ENCODE results near the gene HECTD3.
A peak's percentile ranks its signal among the peaks of the same experiment; 100 is the strongest.
"Not testable (repeated sequence)": the region's sequence is repeated elsewhere in the genome, so short reads cannot be mapped to it uniquely, and the experiment has no call there.

The HECTD3 gene

DNA sequence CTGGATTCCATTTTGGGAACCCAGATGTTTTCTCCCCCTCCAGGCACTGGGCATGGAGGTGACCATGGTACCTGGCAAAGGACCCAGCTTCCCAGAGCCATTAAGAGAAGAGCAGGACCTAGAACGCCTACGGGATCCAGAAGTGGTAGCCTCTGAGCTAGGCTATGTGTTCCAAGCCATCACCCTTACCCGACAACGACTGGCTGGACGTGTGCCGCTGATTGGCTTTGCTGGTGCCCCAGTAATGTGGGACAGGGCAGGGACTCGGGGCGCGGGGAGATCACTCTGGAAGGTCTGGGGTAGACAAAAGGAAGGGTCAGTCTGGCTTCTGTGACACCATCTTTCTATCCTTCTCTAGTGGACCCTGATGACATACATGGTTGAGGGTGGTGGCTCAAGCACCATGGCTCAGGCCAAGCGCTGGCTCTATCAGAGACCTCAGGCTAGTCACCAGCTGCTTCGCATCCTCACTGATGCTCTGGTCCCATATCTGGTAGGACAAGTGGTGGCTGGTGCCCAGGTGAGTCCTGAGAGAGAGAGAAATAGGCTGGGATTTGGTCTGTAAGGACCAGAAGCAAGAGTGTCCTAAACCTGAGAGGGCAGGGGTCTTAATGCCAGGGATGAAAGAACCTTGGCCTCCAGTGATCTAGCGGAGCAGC lies 2.6 kb upstream of the HECTD3 start:
- no peak for DNase-seq

DNA sequence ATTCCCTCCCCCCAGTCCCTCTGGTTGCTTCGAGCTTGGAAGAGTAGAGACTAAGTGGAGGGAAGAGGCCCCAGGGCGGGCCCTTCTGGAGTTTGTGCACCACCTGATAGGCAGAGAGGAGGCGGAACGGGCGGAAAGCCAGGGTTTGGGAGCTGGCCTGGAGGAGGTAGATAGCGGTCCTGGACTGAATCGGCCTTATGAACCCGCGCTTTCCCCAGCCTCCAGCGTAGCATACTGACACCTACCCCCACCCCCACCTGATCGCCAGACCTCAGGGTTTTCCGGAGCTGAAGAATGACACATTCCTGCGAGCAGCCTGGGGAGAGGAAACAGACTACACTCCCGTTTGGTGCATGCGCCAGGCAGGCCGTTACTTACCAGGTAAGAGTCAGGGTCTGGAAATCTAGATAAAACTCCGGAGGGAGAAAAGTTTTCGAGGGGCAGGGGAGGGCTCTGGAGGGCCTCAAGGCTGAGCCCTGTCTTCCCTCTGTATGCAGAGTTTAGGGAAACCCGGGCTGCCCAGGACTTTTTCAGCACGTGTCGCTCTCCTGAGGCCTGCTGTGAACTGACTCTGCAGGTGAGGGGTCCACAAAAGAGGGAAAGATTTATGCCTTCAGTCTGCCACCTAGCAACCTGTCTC lies 1.6 kb upstream of the HECTD3 start:
- DNase-seq = peak; percentile 32

DNA sequence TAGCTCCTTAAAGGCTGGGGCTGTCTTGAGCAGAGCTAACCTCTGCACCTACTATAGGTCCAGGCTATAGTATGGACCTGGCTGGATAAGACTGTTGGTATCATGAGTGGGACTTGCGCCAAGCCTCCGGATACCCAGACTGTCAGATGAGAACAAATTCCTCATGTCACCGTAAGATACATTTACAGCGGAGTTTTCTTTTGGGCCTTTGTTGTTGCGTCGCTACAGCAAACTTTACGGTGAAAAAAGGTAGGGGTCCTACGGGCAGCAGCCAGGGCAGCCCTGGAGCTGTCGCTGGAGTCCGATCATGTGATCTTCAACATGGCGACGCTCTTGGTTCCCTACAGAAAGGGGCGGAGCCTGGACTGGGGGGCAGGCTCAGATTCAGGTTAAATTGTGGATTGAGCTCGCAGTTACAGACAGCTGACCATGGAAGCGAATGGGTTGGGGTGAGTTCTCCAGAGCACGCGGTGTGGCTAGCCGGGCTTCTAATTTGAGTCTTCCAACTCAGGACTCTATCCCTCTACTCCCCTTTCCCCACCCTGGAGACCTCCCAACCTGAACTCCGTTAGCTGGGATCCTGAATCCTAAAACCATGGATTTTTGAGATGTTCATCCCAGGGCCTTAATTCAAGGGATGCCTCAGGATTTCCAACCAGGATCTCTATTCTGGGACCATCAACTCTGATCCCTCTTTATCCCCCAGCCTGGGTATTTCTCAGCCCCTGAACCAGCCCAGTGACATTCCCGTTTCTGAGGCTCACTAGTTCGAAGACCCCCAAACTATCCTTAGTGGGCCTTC lies 914 bp upstream of the HECTD3 start, which contains the start of gene UROD:
Gene UROD, plus strand, starts transcription at position 418 of the 802 bp plus-strand sequence. Its CDS starts 12 bp downstream, at position 430.
- peak; percentile 94 for DNase-seq

DNA sequence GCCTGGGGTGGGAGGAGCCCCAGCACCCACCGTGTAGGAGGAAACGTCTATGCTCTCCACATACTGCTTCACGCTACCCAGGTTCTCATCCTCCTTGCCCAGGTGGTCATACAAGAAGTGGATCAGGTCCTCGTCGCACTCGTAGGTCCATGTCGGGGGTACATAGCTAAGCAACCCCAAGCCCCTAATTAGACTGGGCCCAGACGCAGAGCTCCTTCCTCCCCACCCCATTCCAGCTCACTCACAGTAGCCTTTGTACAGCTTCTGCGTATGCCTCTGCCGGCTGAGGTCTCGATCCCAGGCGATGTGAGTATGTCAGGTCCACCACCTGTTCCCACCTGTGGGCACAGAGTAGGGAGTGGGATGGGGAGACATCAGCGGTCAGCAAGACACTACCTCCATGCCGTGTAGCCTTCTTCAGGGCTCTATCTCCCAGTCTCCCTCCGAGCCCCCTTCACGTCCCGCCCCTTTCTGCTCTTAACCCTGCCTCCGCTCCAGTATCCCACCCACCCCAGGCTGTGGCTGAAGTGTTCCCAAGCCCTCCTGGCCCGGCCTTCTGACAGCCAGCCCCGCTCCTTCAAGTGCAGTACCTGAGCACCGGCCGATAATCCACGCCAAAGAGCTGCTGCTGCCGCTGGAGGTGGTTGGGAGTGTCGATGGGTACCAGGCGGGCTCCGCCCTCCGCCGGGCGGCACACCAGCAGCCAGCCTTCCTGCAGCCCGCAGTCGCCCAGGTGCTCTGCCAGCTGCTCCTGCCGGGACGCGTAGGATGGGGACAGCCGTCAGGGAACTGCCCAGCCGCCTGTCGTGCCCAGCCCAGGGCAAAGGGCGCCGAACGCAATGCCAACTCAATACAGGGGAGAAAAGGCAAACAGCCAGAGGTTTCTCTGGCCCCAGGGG lies 919 bp downstream of the HECTD3 start:
- DNase-seq = no peak

DNA sequence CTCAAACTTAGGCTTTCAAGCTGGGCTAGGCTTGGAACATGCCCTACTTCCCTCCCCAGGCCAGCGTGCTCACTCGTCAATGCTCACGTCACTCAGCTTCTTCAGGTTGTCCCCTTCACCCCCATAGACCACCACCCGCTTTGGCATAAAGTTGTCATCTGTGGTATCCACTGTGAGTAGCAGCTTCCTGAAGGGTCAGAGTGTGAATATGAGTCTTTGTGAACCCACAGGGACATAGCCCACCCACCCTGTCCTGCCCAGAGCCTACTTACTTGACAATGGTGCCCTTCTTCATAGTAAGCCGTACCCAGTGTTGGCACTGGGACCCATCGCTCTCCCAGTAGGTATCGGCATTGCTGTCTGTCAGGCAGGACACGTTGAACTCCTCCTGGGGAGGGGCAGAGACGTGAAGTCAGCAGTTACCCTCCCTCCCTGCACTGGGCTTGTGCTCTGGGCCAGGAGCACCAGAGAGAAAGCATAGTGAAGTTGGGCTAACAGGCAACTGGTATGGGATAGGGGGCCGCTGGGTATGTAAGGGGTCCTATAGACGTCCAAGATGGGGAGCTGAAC lies 1.7 kb downstream of the HECTD3 start:
- no peak for DNase-seq

DNA sequence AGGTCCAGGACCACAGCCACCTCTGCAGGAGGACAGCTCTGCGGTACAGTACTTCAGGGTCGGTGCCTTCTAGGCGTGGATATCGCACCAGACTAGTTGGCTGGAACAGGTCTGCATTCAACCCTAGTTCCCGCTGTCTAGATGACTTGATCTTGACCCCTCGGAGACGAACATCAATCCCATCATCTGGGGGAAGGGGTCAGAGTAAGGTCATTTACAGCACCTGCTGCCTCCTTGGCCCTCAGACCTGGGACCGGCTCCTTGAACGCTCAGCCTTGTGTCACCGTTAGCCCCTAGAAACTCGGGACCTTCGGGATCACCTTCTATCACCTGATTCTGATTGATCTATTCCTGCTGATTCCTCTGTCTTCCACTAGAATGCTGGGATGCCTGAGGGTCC lies 2.6 kb downstream of the HECTD3 start:
- DNase-seq = no peak

DNA sequence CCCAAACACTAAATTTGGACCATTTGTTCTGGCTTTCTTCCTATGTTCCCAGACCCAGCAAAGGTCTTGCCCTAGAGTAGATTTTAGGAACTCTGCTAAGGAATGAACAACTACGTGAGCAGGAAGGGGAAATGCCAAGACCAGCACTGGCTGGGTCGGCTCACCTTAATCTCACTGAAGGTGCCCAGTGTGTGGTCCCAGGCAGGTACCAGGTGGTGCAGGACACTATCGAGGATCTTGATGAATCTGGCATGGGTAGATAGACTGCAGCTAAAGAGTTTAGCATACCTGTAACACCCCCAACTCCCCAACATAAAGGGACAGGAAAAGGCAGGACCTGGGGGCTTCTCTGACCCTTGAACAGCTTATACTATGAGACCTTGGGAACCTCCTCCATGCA lies 3.0 kb downstream of the HECTD3 start:
- no peak for DNase-seq

DNA sequence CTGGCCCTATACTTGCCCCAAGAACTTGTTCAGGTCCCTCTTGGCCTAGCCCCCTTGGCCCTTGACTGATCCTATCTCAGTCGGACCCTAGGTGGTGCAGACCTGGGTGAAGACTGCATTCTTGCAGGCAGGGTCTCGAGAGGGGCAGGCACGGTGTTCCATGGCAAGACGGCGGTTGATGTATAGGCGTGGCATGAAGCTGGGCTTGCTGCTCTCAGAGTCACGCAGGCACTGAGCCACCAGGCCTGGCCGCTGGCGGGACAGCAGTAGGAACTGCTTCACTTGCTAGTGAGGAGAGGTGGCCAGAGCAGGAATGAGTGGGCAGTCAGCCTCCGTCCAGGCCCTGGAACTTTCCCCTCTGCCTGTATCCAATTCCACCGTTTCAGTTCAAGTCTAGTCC lies 3.8 kb downstream of the HECTD3 start:
- DNase-seq = no peak

DNA sequence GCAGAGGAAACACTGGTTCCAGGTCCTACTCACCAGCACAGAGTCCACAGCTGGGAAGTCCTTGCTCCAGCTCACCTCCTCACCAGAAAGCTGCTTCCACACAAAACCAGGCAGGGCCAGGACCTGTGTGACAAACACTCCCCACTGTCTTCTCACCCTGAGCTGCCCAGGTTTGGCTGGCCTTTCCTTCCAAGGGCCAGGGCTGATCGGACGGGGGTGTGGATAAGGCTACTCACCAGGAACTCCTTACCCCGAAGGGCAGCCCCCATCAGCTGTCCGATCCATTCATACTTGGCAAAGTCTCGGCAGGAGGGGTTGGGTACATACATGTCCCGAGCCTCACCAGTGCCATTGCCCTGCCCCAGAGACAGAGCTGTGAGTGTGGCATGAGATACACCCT lies 5.4 kb downstream of the HECTD3 start:
- no peak for DNase-seq

DNA sequence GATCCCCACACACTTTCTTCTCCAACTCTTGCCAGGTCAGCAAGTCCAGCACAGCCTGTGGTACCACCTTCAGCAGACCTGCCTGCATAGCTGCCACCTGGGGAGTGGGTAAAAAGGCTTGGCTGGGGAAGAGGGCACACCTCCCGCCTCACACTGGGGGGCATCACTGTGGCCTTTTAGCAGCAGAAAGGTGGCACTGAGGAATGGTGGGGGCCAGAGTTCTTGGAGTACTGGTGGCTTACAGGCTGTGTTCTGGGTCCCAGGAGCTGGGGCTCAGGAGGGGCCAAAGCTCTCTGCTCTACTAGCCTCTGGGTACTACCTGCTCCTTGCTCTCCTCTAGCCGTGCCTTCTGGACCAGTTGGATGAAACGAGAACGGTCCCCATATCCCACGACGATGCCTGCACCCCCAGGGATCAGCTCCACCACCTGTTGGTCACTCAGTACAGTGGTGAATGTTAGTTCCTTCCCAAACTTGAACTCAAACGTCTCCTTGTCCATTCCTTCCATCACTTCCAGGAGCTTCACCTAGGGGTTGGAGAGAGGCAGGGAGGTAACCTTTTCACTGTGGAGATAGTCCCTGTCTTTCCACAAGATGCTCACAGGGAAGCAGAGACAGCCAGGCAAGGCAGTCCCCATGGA lies 6.7 kb downstream of the HECTD3 start:
- no peak for DNase-seq

DNA sequence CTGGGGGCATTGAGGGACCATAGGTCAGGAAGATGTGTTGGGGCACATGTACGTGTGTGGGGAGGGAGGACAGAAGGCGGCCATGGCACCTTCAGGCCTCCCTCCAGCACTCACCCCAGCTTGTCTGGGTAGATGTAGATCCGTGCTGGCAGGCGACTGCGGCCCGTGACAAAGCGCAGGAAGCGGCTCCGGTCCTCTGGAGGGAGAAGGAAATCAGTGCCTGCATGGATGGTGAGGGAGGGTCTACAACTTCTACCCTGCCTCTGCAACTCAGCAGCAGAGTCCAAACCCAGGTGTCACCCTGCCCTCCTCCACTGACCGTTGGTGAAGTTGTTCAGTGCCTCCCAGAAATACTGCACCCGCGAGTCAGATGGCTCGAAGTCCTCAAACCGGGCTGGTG lies 7.4 kb downstream of the HECTD3 start:
- no peak for DNase-seq

DNA sequence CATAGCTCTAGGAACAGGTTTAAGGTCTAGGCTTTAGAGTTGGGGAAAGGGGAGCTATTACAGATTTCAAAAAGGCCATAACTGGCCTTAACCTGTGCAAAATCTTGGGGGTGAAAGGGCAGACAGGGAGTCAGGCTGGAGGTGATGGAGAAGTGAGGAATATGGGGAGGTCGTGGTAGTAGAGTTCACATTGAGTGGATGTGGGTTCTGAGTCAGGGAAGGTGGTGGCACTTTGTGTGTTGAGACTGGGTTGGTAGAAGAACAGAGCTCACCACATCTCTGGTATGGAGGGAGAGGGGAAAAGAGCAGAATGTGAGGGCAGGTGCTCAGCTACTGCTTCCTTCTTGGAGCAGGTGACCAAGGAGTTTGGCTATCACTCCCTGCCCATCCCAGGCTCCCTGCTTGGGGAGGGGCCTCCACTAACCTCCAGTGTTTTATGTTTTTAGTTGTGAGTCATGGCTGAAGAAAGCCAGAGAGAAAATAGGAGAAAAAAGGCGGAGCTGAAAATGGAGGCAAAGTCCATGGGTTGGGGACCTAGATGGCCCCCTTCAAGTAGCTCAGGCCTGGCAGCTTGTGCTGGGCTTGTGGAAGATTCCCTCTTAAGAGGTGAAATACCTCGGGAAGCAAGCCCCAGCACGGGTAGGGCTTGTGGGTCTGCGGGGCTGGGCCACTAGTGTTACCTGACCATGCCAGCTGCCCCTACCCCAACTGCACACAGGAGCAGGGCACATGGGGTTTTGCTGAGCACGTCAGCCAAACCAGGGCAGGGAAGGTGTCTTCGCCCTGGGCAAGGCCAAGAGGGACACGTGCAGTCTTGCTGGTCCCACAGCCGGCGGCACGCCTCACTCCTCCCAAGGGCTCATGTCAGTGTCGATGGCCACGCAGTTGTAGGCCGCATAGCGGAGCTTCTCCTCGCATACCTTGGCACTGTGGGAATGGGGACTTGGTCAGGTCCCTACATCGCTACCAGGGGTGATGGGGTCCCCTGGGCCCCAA lies 8.2 kb downstream of the HECTD3 start:
- no peak for DNase-seq

DNA sequence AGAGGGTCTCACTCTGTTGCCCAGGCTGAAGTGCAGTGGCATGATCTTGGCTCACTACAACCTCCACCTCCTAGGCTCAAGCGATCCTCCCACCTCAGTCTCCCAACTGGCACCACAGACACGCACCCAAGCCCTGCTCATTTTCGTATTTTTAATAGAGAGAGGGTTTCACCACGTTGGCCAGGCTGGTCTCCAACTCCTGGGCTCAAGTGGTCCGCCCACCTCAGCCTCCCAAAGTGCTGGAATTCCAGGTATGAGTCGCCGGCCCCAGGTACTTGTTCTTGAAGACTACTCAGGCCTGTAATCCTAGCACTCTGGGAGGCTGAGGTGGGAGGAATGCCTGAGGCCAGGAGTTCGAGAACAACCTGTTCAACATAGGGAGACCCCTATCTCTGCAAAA lies 9.5 kb downstream of the HECTD3 start:
- DNase-seq = not testable (repeated sequence)

DNA sequence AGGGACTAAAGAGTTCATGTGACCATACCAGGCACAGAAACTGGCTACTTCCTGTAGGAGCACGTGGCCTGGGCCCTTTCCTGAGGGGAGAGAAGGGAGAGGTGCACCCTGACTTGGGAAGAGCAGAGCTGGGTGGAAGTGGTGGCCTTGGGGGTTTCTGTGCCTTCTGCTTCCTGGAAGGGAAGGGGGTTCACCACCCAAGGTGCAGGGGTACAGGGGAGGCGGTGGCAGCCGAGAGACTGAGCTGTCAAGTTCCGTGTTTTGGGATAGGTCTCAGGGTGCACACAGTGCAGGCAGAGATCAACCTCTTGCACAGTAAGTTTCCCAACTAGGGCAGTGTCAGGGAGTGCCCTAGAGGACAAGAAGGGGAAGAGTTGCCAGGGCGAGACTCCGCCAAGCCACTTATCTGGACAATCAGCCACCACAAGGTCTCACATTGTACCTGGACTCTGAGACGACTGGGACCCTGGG lies 10.1 kb downstream of the HECTD3 start:
- no peak for DNase-seq

DNA sequence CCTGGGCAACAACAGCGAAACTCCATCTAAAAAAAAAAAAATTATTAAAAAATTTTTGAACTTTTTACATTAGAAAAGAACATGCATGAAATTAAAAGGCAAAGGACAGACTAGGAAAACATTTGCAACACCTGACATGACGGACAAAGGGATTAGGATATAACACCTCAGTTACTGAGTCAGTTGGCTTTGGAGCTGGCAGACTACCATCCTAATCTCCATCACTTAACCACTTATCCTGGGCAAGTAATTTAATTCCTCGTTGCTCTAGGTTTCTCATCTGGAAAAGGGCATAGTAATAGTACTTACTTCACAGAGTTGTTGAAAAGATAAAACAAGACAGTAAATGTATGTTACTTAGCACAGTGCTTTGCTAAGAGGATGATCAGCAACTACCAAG lies 11.9 kb downstream of the HECTD3 start:
- no peak for DNase-seq

DNA sequence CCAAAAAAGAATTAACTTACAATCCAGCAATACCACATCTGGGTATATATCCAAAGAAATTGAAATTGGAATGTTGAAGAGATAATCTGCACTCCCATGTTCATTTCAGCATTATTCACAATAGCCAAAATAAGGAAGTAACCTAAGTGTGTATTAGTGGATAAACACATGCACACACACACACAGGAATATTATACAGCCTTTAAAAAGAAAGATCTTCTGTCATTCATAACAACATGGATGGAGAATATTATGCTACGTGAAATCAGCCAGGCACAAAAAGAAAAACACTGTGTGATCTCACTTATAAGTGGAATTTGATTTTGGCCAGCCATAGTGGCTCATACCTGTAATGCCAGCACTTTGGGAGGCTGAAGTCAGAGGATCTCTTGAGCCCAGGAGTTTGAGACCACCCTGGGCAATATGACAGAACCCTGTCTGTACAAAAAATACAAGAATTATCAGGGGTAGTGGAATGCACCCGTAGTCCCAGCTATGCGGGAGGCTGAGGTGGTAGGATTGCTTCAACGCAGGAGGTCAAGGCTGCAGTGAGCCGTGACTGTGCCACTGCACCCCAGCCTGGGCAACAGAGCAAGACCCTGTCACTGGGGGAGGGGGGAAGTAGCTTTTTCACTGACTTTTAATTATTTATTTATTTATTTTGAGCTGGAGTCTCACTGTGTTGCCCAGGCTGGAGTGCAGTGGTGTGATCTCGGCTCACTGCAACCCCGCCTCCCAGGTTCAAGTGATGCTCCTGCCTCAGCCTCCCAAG lies 15.5 kb downstream of the HECTD3 start:
- no peak for DNase-seq

DNA sequence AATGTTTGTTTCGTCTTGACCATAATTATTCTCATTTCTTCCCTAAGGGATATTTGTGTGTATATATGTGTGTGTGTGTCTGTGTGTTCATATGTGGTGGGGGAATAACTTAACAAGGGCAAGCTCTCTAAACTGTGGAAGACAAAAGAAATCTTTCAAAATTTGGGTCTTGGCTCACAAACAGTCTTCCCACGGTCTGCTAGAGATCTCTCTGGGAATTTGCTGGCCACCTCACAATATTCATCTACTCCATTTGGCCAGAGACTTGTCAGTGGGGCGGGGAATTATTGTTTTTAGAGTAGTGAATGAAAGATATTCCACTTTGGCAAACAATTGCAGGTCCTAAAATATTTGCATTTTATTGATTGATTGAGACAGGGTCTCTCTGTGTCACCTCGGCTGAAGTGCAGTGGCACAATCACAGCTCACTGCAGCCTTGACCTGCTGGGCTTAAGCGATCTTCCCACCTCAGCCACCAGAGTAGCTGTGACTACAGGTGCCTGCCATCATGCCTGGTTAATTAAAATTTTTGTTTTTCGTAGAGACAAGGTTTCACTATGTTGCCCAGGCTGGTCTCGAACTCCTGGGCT lies 16.7 kb downstream of the HECTD3 start:
- DNase-seq = no peak

DNA sequence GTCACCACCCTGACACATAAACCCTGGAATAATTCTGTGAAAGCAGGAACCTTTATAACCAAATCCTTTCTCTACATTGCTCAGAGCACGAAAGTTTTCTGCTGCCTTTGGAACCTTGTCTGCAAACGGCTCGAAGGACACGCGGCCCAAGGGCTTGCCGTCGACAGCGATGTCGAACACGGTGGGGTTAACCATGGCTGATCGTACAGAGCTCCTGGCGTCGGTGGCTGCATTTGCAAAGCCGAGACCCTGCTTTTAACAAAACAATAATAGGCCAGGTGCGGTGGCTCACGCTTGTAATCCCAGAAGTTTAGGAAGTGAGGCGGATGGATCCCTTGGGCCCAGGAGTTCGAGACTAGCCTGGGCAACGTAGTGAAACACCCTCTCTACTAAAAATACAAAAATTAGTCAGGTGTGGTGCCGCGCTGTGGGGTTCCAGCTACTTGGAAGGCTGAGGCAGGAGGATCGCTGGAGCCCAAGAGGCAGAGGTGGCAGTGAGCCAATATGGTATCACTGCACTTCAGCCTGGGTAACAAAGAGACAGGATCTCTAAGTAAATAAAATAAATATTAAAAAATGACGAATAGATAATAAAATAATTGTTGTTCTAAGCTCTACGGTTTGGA lies 22.5 kb downstream of the HECTD3 start:
- no peak for DNase-seq
